Parathyroid adenoma (tissue), 2 donors: ENCODE measurements around the gene ASB4.
A peak's percentile ranks its signal among the peaks of the same experiment; 100 is the strongest.

ENCODE experiments used
- H2AFZ ChIP-seq: fragments of 300-600 bp; sonication (generic); one replicate; pipeline ENCODE4 v1.7.0; 2017; ENCODE audit warnings: antibody characterized with exemption, mild to moderate bottlenecking
- H3K27ac ChIP-seq: fragments of 300-600 bp; sonication (generic); one replicate; pipeline ENCODE4 v1.7.0; 2017
- H3K27me3 ChIP-seq: fragments of 300-600 bp; sonication (generic); one replicate; pipeline ENCODE4 v1.7.0; 2017; ENCODE audit warnings: low read length; ENCODE audit not compliant: control insufficient read depth, insufficient read depth
- H3K36me3 ChIP-seq: fragments of 300-600 bp; sonication (generic); one replicate; pipeline ENCODE4 v1.7.0; 2017; ENCODE audit warnings: low read length; ENCODE audit not compliant: control insufficient read depth, insufficient read depth
- H3K4me1 ChIP-seq: fragments of 300-600 bp; sonication (generic); one replicate; pipeline ENCODE4 v1.7.0; 2017; ENCODE audit warnings: control low read depth
- H3K4me2 ChIP-seq: fragments of 300-600 bp; sonication (generic); one replicate; pipeline ENCODE4 v1.7.0; 2017; ENCODE audit warnings: low read length
- H3K4me3 ChIP-seq: fragments of 300-600 bp; sonication (generic); one replicate; pipeline ENCODE4 v1.7.0; 2017; ENCODE audit warnings: low read depth, low read length
- H3K79me2 ChIP-seq: fragments of 300-600 bp; sonication (generic); one replicate; pipeline ENCODE4 v1.7.0; 2017; ENCODE audit warnings: control low read depth
- H3K9ac ChIP-seq: fragments of 300-600 bp; sonication (generic); one replicate; pipeline ENCODE4 v1.7.0; 2017; ENCODE audit warnings: mild to moderate bottlenecking
- H3K9me3 ChIP-seq: fragments of 300-600 bp; sonication (generic); one replicate; pipeline ENCODE4 v1.7.0; 2017; ENCODE audit warnings: low read length; ENCODE audit not compliant: control insufficient read depth
- CTCF ChIP-seq: fragments of 300-600 bp; sonication (generic); IDR thresholded peaks from one replicate; pipeline ENCODE4 v1.7.0; 2017; ENCODE audit warnings: antibody characterized with exemption, mild to moderate bottlenecking
- donor health status: primary hyperparathyroidism.

The ASB4 gene

DNA sequence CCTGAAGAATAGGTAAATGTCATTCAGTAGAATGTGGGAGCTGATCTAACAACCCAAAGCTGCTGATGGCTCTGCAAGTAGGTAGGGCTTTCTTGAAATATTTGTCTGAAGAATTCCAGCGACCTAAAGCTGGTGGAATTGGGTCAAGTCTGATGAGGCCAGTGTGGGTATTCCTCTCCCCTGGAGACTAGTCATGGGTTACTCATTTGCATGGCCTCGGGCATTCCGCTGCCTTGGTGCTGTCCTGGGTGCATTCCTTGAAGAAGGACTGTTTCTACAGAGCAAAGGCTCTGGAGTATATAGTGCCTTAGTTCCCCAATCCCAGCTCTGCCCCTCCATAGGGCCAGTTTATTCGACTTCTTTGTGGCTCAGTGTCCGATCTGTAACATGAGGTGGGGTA lies 91.4 kb downstream of the ASB4 start:
- Histone ChIP-seq H2AFZ (peak overlapping the region; percentile 28), H3K9ac (no peak overlapping the region)
- TF ChIP-seq CTCF, result no peak

GRCh38 chr7:95578299-95578855 lies 92.6 kb downstream of the ASB4 start:
- H3K36me3 ChIP-seq, result no peaks in the 10 kb centered on the region
- no peak overlapping the region for H3K27ac ChIP-seq
- TF ChIP-seq CTCF, result no peak

More for the DNA sequence above, 91.4 kb downstream of the ASB4 start:
- H3K36me3 ChIP-seq, result no peaks in the 10 kb centered on the region
- H3K27me3 ChIP-seq, result no peaks in the 10 kb centered on the region
- no peak overlapping the region for H3K4me3 ChIP-seq
- no peaks in the 10 kb centered on the region for H3K79me2 ChIP-seq
- no peaks in the 10 kb centered on the region for H3K9me3 ChIP-seq
- H3K27ac ChIP-seq, result no peak overlapping the region
- no peak overlapping the region for H3K4me2 ChIP-seq
- H3K4me1 ChIP-seq, result no peaks in the 10 kb centered on the region

GRCh38 chr7:95579318-95579717 lies 93.6 kb downstream of the ASB4 start:
- H3K4me1 ChIP-seq, result no peaks in the 10 kb centered on the region
- H3K9ac ChIP-seq, result no peak overlapping the region
- no peak overlapping the region for H3K4me3 ChIP-seq
- H3K9me3 ChIP-seq, result no peaks in the 10 kb centered on the region
- H2AFZ ChIP-seq, result no peak overlapping the region
- H3K27ac ChIP-seq, result no peak overlapping the region
- H3K27me3 ChIP-seq, result no peaks in the 10 kb centered on the region
- no peaks in the 10 kb centered on the region for H3K79me2 ChIP-seq
- H3K4me2 ChIP-seq, result no peak overlapping the region
- TF ChIP-seq CTCF, result no peak
- no peaks in the 10 kb centered on the region for H3K36me3 ChIP-seq

More at GRCh38 chr7:95578299-95578855, 92.6 kb downstream of the ASB4 start:
- Histone ChIP-seq H3K4me2 (peak overlapping the region; percentile 25), H2AFZ (peak overlapping the region; percentile 21), H3K79me2 (no peaks in the 10 kb centered on the region), H3K9ac (no peak overlapping the region), H3K27me3 (no peaks in the 10 kb centered on the region), H3K4me1 (no peaks in the 10 kb centered on the region), H3K4me3 (no peak overlapping the region), H3K9me3 (no peaks in the 10 kb centered on the region)

DNA sequence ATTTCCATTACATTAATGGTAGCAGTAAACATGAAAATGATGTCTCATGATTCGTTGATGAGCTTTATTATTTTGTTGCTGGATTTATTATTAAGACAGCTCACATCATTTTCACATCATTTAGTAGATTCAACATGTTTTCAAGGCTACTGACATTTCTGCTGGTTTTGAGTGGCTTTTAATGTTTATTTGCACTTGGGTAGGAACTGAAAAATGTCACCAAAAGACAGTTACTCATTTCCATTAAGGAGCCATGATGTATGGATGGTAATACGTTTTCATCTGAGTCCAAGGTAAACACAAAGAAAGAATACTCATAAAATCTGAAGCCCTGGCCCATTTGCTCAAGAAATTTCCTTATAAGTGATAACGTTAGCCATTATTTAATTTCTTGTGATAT lies 95.7 kb downstream of the ASB4 start:
- Histone ChIP-seq H3K4me3 (no peak overlapping the region), H3K4me2 (no peak overlapping the region), H3K4me1 (peaks cover 8% of the 10 kb centered on the region), H3K27me3 (no peaks in the 10 kb centered on the region), H3K9me3 (no peaks in the 10 kb centered on the region), H3K36me3 (peaks cover 8% of the 10 kb centered on the region), H3K9ac (no peak overlapping the region), H3K79me2 (no peaks in the 10 kb centered on the region), H2AFZ (no peak overlapping the region), H3K27ac (no peak overlapping the region)
- no peak for TF ChIP-seq CTCF

DNA sequence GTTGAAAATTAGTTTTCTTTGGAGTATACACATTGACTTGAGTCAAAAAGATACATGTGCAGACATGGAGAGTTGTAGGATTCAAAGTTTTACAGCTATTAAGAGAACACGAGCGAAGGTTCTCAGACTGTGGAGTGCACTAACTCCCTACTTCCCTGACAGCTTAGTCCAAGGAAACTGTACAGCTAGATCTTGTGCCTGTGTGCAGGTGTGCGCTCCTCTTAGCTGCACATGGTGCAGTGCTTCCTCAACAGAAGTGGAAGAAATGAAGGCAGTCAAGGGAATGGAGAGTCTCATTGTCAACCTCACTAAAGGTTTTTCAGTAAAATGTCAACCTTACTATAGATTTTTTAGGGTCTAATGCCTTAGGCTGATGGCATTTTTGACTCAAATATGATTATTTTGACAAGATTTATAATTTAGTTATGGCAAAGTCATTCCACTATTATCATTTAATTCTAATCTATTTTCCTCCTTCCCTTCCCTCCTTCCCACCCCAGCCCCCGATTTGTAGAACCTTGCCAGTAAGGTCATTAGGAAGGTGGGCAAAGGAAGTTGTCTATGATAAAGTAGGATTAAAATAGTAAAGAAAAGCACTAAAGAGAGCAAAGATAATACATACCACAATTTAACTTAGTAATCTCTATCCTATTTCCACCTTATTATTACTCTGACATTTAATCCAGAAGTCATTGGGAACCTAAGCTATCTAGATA lies 97.0 kb downstream of the ASB4 start:
- H2AFZ ChIP-seq, result no peak overlapping the region
- H3K9ac ChIP-seq, result no peak overlapping the region
- peaks cover 12% of the 10 kb centered on the region for H3K36me3 ChIP-seq
- TF ChIP-seq CTCF, result no peak
- no peak overlapping the region for H3K4me3 ChIP-seq
- H3K27me3 ChIP-seq, result no peaks in the 10 kb centered on the region
- H3K27ac ChIP-seq, result peak overlapping the region; percentile 59
- H3K4me2 ChIP-seq, result no peak overlapping the region
- H3K79me2 ChIP-seq, result no peaks in the 10 kb centered on the region
- H3K4me1 ChIP-seq, result peaks cover 20% of the 10 kb centered on the region
- no peaks in the 10 kb centered on the region for H3K9me3 ChIP-seq
